NB4 (cell line): ENCODE measurements around the gene CYB5A.

Experiments
- CTCF ChIP-seq: IDR thresholded peaks from one replicate; pipeline ENCODE4 v1.5.1; 2012; ENCODE audit warnings: low read depth, low read length
- POLR2A ChIP-seq: IDR thresholded peaks from 2 replicates; pipeline ENCODE4 v1.6.1; 2011; ENCODE audit warnings: mild to moderate bottlenecking; ENCODE audit not compliant: insufficient read length; ENCODE audit errors: extremely low read depth

- no peak for TF ChIP-seq CTCF
- no peak for TF ChIP-seq POLR2A
Observed at GRCh38 chr18:74255131-74255616, 36.6 kb downstream of the CYB5A start.
